PFSK-1 (cell line): ENCODE data around the gene TRPV5.

Experiments
- POLR2AphosphoS5 ChIP-seq: IDR thresholded peaks from 2 replicates; pipeline ENCODE4 v1.6.1; 2012; ENCODE audit warnings: low read depth, mild to moderate bottlenecking, control low read depth, low read length, moderate library complexity
- TAF1 ChIP-seq: IDR thresholded peaks from 2 replicates; pipeline ENCODE4 v1.6.1; 2012; ENCODE audit warnings: low read length, control low read depth, borderline replicate concordance; ENCODE audit not compliant: insufficient read depth
- TF ChIP-seq, protein P1 (sequence below), 2 experiments: IDR thresholded peaks; 2 replicates each; pipeline versions ENCODE4 v1.6.1 to v1.8.0; 2011 to 2012; ENCODE audit warnings: low read depth in 2 of 2, low read length in 2 of 2, control low read depth in 1 of 2, inconsistent platforms in 1 of 2, mild to moderate bottlenecking in 1 of 2, moderate library complexity in 1 of 2; ENCODE audit not compliant: insufficient read depth in 1 of 2

- TF ChIP-seq POLR2AphosphoS5, result no peak
- TF ChIP-seq, protein P1, sequence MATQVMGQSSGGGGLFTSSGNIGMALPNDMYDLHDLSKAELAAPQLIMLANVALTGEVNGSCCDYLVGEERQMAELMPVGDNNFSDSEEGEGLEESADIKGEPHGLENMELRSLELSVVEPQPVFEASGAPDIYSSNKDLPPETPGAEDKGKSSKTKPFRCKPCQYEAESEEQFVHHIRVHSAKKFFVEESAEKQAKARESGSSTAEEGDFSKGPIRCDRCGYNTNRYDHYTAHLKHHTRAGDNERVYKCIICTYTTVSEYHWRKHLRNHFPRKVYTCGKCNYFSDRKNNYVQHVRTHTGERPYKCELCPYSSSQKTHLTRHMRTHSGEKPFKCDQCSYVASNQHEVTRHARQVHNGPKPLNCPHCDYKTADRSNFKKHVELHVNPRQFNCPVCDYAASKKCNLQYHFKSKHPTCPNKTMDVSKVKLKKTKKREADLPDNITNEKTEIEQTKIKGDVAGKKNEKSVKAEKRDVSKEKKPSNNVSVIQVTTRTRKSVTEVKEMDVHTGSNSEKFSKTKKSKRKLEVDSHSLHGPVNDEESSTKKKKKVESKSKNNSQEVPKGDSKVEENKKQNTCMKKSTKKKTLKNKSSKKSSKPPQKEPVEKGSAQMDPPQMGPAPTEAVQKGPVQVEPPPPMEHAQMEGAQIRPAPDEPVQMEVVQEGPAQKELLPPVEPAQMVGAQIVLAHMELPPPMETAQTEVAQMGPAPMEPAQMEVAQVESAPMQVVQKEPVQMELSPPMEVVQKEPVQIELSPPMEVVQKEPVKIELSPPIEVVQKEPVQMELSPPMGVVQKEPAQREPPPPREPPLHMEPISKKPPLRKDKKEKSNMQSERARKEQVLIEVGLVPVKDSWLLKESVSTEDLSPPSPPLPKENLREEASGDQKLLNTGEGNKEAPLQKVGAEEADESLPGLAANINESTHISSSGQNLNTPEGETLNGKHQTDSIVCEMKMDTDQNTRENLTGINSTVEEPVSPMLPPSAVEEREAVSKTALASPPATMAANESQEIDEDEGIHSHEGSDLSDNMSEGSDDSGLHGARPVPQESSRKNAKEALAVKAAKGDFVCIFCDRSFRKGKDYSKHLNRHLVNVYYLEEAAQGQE (IDR thresholded peaks at IDR 0.05; ENCODE audit: insufficient read depth in 1 of 2, low read depth in 2 of 2, low read length in 2 of 2), result no peak
- no peak for TF ChIP-seq TAF1
Observed at GRCh38 chr7:142864980-142865747, 68.4 kb downstream of the TRPV5 start.
